NCI-H1930 (cell line): Measurements from ENCODE around the gene ABCA7.

Experiments used
- DNase-seq, 2 experiments: peaks; one replicate each; lab custom pipeline; 2025; lab: John Stamatoyannopoulos, UW

ABCA7 gene

DNA sequence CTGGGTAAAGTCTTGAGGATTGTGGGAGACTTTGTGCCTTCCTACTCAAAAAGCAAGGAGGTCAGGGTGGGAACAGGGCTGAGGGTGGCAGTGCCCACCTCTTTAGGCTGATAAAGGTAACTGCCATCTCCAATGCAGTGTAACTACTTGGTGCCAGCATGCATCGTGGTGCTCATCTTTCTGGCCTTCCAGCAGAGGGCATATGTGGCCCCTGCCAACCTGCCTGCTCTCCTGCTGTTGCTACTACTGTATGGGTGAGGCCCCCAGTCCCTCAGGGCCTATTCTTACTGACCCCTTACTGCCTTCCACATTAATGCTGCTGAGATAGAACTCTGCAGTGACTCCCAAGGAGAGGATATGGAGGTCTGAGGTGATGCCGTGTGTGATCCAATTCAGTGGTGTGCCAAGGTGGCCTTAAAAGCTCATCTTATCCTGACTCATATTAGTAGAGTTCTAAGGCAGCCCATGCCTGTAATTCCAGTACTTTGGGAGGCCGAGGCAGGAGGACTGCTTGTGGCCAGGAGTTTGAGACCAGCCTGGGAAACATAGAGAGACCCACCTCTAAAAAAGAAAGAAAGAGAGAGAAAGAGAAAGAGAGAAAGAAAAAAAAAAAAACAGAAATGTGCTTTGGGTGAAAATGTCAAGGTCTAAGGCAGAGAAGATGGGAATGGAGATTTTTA lies 17.4 kb downstream of the ABCA7 start:
- DNase-seq, result peak in 1 of 2 experiments; percentile 61

DNA sequence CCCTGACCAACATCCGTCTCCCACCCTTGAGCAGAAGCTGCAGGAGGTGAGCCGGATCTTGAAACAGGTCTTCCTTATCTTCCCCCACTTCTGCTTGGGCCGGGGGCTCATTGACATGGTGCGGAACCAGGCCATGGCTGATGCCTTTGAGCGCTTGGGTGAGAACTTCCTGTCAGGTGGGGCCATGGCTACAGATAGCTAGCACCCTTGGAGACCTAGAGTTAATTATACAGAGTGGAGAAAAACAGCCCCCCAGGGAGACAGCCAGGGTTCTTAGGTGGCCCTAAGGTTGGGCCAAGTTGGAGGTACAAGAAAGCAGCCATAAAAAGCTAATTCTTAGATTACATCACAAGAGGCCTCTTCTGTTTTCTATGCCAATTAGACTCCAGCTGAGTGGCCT lies 18.2 kb downstream of the ABCA7 start:
- DNase-seq, result no peak

DNA sequence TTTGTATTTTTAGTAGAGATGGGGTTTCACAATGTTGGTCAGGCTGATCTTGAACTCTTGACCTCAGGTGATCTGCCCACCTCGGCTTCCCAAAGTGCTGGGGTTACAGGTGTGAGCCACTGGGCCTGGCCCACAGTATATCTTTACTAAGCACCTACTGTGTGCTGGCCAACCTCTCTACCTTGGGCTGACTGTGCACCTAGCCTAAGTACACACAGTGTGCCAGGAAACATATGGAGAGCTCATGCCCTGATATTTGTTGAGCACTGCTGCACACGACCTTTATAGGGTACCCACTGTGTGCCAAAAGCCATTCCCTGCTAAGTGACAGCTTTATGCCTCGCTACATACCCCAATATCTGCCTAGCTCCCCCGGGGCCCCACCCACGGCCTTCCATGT lies 20.8 kb downstream of the ABCA7 start:
- DNase-seq, result no peak

DNA sequence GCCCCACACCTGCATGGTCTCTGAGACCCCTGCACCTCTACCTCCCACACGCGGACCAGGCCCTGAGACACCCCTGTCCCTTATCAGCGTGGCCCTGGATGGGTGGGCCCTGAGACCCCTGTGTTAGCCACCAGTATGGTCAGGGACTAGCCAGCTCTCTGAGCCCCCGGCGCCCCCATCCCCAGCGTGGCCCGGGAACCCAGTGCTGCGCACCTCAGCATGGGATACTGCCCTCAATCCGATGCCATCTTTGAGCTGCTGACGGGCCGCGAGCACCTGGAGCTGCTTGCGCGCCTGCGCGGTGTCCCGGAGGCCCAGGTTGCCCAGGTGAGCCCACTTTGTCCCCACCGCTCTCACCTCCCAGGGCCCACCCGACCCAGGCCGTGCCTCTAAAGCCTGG lies 22.1 kb downstream of the ABCA7 start:
- no peak for DNase-seq

DNA sequence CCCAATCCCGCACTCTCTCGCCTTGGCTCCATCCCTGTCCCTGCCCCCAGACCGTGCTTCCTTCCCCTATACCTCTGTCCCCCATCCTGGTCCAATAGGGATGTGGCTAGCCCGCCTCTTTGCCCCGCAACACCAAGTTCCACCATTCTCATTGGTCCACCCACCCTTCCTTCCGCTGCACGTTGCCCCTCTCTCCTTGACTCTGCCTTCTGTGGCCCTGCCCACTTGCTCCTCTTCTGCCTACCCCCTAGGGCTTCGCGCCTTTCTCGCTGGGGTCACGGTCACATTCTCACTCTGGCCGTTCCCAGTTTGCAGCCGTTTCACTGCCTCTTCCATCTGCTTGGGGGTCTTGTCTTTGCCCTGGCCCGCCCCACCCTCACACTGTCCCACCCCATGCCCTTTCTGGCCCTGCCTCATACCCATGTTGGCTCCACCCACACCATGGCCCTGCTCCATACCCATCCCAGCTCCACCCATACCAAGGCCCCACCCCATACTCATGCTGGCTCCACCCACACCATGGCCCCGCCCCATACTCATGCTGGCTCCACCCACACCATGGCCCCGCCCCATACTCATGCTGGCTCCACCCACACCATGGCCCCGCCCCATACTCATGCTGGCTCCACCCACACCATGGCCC lies 22.6 kb downstream of the ABCA7 start:
- DNase-seq, result no peak

DNA sequence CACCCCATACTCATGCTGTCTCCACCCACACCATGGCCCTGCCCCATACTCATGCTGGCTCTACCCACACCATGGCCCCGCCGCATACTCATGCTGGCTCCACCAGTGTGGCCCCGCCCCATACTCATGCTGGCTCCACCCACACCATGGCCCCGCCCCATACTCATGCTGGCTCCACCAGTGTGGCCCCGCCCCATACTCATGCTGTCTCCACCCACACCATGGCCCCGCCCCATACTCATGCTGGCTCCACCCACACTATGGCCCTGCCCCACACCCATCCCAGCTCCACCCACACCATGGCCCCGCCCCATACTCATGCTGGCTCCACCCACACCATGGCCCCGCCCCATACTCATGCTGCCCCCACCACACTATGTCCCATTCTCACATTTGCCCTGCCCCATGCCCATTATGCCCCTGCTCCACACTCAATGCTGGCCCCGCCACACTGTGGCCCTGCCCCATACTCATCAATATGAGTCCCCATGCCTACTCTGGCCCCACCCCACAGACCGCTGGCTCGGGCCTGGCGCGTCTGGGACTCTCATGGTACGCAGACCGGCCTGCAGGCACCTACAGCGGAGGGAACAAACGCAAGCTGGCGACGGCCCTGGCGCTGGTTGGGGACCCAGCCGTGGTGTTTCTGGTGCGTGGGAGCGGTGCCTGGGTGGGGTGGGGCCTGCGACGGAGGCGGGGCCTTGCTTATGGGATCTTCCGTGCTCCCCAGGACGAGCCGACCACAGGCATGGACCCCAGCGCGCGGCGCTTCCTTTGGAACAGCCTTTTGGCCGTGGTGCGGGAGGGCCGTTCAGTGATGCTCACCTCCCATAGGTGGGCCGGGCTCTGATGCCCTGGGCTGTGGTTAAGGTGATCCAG lies 23.4 kb downstream of the ABCA7 start:
- no peak for DNase-seq

DNA sequence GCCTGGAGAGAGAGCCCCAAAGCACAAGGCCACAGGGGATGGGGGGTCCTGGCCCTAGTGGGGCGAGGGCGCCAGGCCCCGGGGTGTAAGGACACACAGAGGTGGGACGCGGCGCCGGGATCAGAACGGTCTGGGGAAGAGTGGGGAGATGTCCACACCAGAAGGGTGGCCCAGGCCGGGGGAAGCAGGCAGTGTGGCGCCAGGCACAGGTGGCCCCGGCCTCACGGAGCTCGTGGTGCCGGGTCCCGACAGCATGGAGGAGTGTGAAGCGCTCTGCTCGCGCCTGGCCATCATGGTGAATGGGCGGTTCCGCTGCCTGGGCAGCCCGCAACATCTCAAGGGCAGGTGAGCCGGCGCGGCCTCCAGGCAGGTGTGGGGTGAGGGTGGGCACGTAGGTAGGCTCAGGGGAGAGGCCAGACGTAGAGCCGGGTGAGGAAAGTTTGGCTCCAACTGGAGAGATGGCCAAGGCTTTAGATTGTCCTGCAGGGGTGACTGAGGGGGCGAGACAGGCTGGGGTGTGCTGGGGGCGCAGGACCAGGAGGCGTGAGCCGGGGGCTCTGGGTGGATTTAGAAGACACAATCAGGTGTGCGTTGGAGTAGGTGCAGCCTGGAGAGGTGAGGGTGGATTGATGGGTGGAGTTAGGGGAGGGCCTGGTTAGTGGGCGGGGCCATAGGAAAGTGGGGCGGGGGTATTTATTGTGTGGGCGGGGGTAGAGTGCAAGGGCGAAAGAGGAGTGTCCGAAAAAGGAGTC lies 24.2 kb downstream of the ABCA7 start:
- DNase-seq, result no peak

DNA sequence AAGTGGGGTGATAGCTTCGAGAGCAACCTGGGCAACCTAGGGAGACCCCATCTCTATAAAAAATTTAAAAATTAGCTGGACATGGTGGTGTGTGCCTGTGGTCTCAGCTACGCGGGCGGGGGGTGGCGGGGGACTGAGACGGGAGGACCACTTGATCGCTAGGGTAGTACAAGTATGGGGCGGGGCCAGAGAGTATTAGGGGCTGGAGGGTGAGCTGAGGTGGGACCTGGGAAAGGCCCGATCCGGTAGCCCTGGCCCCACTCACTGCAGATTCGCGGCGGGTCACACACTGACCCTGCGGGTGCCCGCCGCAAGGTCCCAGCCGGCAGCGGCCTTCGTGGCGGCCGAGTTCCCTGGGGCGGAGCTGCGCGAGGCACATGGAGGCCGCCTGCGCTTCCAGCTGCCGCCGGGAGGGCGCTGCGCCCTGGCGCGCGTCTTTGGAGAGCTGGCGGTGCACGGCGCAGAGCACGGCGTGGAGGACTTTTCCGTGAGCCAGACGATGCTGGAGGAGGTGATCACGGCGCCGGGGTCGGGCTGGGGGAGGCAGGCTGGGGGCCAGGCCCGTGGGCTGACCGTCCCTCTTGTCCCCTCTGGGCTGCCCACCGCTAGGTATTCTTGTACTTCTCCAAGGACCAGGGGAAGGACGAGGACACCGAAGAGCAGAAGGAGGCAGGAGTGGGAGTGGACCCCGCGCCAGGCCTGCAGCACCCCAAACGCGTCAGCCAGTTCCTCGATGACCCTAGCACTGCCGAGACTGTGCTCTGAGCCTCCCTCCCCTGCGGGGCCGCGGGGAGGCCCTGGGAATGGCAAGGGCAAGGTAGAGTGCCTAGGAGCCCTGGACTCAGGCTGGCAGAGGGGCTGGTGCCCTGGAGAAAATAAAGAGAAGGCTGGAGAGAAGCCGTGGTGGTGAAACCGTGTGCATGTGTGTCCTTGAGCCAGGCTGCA lies 25.0 kb downstream of the ABCA7 start:
- DNase-seq, result peak in 1 of 2 experiments; percentile 45

DNA sequence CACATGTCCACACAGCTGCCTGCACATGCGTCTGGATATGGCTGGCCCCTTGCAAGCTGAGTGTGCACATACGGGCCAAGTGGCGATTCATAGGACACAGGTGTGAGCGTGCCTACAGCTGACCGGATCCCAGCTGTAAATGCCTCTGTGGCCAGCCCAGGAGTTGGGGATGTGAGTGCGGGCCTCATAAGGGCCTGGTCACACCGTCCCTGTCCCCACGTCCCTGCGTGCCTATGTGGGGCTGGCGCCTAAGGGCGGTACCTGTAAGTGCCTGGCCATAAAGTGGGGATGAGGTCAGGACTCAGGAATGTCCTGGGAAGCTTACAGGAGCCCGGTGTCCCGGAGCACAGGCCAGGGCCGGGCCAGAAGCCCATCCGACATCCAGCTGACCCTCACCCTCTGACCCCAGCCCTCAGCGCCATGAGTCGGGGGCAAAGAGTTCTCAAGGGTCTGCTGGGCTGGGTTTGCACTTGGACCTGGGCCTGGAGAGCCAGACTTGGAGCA lies 25.8 kb downstream of the ABCA7 start:
- no peak for DNase-seq

DNA sequence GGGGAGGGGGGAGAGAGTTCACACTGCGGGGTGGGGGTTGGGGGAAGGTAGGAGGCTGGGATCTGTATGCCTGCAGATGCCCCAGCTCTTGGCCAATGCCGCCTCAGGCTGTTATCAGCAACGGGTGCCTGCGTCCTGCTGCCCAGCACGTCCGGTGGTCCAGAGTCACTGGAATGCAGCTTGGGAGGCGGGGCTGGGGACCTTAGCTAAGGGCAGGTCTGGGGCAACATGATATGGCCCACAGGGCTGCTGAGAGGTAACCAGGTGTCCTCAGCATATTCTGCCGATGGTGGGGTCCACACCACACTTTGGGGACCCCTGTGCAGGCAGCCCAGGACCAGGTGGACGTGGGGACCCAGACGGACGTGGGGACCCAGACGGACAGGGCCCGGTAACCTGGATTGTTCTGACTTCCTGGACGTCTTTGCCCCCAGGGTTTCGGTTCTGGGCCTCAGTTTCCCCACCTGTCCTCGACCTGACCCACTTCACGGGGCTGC lies 26.4 kb downstream of the ABCA7 start:
- no peak for DNase-seq

DNA sequence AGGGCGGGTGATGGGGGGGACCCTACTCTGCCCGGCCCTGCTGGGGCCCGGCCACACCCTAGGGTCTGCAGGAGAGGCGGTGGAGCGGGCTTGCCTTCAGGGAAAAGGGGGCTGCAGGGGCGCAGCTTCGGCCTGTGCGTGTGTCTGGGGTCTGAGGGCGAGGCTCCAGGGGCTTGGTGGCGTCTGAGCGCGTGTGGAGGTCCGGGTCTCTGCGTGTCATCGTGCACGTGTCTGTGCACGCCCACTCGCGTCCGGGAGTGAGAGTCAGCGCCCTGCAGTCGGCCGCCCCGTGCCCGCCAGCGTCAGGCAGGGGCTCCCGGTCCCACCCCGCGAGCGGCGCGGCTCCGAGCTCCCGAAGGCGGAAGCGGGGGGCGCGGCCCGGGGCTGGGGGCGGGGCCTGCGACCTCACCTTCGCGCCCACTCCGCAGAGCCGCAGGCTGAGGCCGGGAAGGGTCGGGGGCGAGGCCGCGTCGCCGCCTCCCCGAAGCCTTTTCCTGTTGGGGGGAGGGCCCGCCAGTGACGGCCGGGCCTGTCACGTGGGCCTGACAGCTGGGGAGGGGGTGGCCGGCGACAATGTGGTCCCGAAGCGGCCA lies 26.9 kb downstream of the ABCA7 start, which contains the start of gene ARHGAP45:
Gene ARHGAP45, plus strand, starts transcription at position 420 of the 593 bp plus-strand sequence. CDS start 239 bp downstream, outside the sequence.
- DNase-seq, result no peak

DNA sequence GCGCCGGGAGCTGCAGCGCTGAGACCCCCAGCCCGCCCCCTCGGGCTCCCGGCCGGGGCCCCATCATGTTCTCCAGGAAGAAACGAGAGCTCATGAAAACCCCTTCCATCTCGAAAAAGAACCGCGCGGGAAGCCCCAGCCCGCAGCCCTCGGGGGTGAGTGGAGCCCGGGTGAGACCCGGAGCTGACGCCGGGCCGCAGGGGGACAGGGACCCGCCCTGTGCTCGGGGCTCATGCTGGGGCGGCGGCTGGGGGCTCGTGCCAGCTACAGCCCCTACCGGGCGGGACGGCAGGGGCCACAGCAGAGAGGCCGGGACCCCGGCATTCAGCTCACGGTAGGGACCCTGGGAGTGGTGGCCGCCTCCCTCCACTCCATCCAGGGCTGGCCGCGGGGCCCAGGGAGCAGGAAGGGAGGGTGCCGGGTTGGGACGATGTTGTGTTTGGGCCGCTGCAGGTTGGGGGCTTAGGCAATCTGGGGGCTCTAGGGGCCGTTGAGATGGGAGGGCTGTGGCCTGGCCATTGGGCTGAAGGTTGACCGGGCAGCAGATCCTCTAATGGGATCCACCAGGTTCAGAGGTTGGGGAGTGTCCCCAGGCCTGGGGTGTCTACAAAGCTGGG lies 27.5 kb downstream of the ABCA7 start:
- no peak for DNase-seq

DNA sequence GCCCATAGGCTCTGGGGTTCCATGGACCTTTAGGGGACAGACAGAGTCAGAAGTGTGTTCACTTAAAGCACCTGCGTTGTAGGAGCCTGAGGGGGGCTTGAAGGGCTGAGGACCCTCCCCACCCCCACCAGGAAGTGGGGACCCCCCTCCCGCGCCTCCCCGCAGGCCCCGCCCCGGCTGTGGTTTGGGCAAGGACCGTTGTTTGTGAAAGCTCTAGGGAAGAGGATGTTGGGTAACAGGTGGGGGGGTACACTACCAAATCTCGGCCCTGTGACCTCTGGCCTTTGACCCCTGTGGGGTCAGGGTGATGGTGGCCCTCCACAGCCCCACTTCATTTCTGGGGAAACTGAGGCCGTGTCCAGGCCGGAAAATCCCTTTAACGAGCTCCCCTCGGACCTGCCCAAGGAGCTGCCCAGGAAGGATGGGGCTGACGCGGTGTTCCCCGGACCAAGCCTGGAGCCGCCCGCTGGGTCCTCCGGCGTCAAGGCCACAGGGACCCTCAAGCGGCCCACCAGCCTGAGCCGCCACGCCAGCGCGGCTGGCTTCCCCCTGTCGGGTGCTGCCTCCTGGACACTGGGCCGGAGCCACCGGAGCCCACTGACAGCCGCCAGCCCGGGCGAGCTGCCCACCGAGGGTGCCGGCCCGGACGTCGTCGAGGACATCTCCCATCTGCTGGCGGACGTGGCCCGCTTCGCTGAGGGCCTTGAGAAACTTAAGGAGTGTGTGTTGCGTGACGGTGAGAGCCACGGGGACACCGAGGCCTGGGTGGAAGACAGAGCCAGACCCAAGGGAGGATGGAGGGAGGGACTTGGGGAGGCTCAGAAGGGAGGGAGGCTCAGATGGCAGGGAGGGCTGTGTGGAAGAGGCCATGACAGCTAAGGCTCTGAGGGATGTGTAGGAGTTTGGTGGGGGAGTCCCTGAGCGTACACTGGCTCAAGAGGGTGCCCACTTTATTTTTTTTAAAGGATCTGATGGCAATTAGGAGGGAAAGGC lies 28.4 kb downstream of the ABCA7 start:
- DNase-seq, result no peak

DNA sequence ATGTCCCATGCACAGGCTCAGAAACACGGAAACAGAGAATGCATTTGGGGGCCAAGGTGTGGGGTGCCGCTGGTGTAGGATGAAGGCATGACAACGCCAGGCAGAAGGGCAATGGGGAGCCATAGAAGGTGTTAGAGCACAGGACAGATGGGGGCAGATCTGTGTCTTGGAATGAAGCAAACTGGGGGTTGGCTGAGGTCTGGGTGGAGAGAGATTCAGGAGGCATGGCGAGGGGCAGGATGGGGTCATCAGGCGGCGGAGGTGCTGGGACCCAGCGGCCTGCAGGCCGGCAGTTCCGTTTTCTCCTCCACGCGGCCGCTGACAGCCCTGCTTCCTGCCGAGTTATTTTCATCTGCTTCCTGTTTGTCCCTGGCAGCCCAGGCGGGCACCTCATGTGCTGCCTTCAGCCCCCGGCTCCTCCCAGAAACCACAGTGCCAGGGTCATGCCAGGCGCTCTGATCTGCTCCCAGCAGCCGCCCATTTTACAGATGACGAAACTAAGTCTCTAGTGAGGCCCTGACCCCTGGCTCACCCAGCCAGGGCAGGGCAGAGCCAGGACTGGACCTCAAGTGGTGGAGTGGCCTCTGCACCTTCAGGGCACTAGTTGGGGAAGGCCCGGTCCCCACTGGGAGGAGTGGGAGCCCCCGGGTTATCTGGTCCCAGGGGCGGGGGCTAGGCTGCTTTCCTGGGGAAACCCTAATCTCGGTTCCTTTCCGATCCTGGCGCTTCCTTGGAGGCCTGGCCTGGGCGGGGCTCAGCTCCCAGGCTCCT lies 29.3 kb downstream of the ABCA7 start:
- no peak for DNase-seq

DNA sequence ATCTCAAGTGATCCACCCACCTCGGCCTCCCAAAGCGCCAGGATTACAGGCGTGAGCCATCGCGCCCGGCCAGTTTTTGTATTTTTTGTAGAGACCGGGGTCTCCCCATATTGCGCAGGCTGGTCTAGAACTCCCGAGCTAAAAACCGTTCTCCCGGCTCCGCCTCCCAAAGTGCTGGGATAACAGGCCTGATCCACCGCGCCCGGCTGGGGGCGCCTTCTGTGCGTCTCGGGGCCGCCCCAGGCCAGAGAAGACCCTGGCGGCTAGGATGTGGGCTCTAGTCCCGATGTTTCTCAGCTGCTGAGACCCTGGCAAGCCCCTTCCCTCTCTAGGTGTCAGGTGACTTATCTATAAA lies 30.6 kb downstream of the ABCA7 start:
- peak; percentile 44 to 64 for DNase-seq

DNA sequence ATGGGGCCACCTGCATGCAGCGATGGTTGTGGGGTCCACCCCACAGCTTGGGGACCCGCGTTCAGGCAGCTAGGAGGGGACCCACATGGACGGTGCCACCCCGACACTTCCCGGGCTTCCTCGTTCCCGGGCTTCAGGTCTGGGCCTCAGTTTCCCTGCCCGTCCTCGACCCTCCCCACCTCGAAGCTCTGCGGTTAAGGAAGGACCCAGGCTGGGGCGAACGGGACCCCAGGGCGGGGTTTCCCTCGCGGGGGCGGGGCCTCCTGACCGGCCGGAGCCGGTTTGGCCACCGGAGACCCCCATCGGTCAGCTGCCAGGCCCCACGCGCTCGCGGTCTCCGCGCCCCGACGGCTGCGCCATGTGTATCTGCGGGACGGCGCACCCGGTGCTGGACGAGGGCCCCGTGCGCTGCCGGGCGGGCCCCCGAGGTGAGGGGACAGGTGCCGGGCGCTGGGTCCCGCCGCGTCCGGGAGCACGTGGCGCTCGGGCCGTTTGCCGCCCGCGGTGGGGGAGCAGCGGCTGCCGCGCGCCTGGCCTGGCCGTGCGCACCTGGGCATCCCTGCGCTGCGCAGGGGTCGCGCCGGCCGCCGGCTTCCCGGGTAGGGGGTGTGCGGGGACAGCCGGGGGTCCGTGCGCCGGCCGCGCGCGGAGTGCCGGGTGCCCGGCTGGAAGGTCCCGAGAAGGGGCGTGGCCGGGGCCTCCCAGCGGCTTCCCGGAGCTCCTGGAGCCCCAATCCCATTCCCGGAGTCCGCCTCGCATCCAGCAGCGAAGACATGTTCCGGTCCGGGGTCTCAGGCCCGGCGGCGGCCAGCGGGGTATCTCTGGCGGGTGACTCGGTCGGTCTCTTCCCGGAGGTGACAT lies 31.3 kb downstream of the ABCA7 start:
- peak in 1 of 2 experiments; percentile 25 for DNase-seq
